HG03457 (cell line): Measurements from ENCODE around the gene NMUR2.

Source experiments
- ATAC-seq: cut with Tn5 transposase; IDR thresholded peaks from one replicate; pipeline ENCODE4 v1.9.1; 2021; ENCODE audit warnings: moderate number of reproducible peaks; ENCODE audit not compliant: unreplicated experiment

The NMUR2 gene

GRCh38 chr5:152372875-152373274, 32.2 kb downstream of the NMUR2 start:
- no peak for ATAC-seq

- no peak for ATAC-seq
Measured at GRCh38 chr5:152369298-152369697, 35.8 kb downstream of the NMUR2 start.

- ATAC-seq = no peak
Measured at GRCh38 chr5:152367554-152367953, 37.5 kb downstream of the NMUR2 start.

GRCh38 chr5:152366716-152367115, 38.4 kb downstream of the NMUR2 start:
- ATAC-seq = no peak

GRCh38 chr5:152364899-152365298, 40.2 kb downstream of the NMUR2 start:
- no peak for ATAC-seq

GRCh38 chr5:152364172-152364571, 40.9 kb downstream of the NMUR2 start:
- ATAC-seq = no peak

GRCh38 chr5:152358861-152359568, 46.1 kb downstream of the NMUR2 start:
- no peak for ATAC-seq

GRCh38 chr5:152356506-152356905, 48.6 kb downstream of the NMUR2 start:
- ATAC-seq = no peak

GRCh38 chr5:152355061-152355460, 50.0 kb downstream of the NMUR2 start:
- ATAC-seq = no peak

GRCh38 chr5:152353001-152353400, 52.1 kb downstream of the NMUR2 start:
- ATAC-seq = no peak

GRCh38 chr5:152349683-152350526, 55.2 kb downstream of the NMUR2 start:
- ATAC-seq = peak; percentile 76
